HG03066 (cell line): ENCODE data around the gene PRR15L.
"Not testable (repeated sequence)": the region's sequence is repeated elsewhere in the genome, so short reads cannot be mapped to it uniquely, and the experiment has no call there.

ENCODE experiments used
- ATAC-seq: cut with Tn5 transposase; IDR thresholded peaks from one replicate; pipeline ENCODE4 v1.9.1; 2021; ENCODE audit warnings: low read depth; ENCODE audit not compliant: unreplicated experiment

Gene PRR15L

DNA sequence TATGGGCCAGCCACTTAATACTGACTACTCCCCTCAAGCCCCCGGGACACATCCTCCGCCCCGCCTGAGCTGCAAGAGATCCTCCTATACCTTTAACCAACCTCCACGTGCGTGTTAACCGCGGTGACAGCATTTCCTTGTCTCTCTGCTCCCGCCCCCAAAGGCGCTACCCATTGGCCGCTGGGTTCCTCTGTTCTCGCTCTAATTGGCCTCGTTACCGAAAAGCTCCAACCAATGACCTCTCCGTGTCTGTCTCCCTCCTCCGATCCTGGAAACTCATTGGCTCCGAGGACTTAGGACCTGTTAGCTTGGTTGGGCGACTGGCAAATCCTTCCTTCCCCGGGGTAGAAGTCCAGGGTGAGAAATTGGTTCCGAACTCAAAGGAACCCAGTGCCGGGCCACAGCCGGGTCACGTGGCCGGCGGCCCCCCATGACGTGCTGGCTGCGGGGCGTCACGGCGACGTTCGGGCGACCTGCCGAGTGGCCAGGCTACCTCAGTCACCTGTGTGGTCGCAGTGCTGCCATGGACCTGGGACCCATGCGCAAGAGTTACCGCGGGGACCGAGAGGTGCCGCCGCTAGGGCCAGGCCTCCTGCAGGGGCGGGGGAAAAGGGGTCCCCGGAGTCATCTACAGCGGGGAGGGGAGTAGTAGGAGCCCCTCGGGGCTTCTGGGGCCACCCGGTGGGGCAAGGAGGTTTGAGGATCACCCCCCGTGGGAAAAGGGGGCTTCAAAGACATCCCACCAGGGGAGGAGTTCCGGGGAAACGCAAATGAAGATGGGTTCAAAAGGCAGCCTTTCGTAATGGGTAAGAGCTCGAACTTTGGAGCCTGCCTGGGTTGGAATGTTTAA is 16.2 kb downstream of the PRR15L start, which contains the start of gene PNPO:
PNPO (plus strand) TSS at position 326 of the 850 bp plus-strand sequence; CDS start at position 431, 105 bp downstream.
- ATAC-seq: peak; percentile 92

DNA sequence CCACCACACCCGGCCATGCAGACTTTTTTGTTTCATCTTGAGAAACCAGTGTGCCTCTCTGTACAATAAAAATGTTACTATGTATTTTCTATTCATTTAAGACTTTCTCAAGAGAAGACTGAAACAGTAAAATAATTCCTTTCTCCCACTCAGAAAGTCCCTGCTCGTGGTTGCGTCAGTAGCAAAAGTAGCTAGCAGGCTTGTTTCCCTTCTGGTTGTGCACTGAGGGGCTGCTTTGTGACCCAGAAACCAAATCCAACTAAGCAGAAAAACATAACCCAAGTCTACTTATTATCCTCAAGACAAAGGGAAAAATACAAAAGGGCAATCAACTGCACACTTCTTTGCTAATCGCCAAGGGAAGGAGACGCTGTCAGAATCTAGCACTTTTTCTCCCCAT is 19.7 kb downstream of the PRR15L start:
- no peak for ATAC-seq

DNA sequence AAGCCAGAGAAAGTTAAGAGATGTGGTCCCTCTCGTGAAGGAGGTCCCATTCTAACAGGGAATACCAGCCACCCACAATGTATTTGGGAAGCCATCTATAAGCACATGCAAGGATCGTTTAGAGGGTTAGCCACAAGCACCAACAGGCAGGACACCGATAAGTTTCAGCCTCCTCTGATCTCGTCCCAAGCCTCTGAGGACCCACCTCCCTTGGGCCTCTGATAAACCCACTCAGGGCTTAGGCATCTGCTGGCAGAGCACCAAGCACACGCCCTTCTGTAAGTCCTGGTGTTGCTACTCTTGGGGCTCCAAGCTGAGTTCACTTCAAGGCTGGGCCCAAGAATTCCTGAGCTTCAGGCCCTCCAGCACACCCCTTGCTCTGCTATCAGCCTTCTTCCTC is 21.7 kb downstream of the PRR15L start:
- ATAC-seq: no peak

DNA sequence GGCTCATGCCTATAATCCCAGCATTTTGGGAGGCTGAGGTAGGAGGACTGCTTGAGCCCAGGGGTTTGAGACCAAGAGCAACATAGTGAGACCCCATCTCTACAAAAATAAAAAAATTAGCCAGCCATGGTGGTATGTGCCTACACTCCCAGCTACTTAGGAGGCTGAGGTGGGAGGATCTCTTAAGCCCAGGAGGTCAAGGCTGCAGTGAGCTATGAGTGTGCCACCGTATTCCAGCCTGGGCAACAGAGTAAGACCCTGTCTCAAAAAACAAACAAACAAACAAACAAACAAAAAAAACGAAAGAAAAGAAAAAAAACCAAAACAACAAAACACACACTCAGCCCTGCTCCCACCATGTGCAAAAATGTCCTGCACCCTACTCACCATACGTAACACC is 22.2 kb downstream of the PRR15L start:
- ATAC-seq: not testable (repeated sequence)

DNA sequence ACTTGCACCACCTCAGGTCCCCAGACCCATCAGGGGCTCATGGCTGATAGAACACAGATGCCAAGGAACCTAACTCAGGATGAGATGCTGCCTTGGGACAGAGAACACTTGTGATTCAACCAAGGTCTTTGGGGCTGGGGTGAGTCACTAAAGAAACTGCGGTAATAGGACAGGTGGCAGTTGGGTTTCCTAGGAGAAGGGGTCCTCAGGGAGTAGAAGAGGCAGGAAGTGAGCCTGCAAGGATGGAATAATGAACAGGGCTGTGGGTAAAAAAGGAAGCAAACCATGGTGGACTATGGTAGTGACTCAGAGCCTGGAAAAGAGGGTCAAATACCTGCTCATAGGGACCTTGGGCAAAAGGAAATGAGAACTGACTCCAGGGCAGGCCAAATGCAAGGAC is 22.8 kb downstream of the PRR15L start:
- no peak for ATAC-seq

DNA sequence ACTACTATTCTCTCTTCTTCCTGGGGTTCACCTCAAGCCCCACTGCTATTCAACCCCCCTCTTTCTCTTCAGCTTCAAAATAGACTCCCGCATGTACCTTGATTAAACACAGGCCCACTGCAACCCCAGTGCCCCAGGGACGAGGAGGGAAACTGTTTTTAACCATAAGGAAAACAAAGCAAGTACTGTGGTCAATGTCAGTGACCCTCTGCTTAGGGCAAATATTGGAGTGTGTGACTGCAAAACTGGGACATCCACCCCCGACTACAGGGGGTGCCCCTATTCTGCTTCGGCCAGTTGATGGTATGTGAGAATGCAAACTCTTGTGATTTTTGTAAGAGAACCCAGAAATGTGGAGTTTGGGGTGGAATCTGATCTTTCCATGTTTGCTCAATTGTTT is 25.8 kb downstream of the PRR15L start:
- ATAC-seq: no peak

DNA sequence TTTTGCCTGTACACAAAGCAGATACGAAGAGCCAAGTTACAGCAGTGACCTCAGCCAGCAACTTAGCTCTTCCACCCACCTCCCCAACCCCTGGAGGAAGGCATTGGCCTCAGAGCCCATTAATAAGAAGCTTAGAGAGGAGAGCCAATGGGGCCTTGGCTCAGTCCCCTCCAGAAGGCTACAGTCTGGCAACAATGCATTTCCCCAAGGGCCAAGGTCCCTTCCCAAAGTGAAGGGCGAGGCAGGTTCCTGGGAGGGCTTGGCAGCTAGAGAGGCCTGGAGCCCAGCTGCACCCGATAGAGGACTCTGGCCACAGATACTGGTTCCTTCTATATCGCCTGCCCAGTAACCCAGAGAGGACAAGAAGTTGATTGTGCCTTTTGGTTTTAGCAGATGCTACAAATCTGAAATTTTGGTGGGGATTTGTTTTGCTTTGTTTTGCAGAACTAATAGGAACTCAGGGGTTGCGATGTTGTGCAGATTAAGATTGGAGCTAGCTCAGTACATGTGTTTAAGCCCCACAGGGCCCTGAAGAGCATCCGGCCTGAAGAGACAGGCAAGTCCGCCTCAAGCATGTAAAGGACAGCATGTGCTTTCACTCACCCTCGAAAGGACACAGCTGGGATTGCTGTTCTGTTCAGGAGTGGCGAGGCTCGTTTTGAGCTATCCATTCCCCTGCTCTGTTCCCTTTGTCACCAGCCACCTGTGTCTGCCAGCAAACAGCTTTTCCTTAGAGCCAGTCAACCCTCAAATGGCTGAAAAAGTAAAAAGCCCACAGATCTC is 28.3 kb downstream of the PRR15L start:
- no peak for ATAC-seq

DNA sequence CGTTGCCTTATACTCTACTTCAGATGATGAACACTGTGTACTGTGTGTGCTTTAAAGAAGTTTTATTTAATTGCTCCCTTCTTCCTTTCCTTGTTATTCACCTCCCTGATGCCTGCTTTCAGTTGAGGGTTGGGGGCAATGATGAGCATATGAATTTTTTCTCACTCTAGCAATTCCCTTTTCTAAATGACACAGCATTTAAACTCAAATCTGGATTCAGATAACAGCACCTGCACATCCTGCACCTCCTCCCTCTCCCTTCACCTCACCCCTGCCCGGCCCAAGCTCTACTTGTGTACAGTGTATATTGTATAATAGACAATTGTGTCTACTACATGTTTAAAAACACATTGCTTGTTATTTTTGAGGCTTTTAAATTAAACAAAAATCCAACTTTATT is 29.3 kb downstream of the PRR15L start:
- ATAC-seq: no peak

DNA sequence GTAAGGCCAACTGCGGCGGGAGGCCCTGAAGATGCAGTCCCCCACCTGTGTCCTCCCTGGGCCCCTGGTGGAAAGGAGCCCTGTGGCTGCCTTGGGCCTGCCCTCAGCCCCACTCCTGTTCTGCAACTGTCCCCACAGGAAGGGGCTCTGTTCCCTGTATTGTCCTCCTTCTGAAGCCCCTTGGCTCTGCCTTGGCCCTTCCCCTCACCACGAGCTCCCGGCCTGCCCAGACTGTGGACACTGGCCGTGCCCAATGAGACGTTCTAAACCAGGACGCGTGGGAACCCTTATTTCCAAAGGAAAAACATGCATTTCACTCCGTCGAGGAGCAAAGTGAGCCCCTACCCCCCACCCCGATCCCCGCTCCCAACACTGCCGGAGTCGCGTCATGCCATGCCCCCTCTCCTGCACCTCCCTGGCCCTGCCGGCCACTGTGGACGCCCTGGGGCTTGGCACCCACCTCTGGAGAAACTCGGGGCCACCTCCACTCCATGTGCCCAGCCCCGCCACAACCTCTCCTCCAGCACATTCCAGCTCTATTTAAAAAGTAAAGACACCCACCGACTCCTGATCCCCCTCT is 29.8 kb downstream of the PRR15L start:
- no peak for ATAC-seq

DNA sequence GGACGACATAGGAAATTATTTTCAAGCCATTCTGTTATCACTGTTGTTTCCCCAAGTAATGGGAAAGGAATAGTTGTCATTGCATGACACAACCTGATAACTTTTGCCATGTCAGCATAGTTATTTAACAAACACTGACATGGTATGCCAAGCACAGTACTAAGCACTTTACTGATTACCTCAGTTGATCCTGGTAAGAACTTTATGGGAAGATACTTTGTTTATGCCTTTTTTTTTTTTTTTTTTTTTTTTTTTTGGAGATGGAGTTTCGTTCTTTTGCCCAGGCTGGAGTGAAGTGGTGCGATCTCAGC is 32.0 kb downstream of the PRR15L start:
- ATAC-seq: no peak

DNA sequence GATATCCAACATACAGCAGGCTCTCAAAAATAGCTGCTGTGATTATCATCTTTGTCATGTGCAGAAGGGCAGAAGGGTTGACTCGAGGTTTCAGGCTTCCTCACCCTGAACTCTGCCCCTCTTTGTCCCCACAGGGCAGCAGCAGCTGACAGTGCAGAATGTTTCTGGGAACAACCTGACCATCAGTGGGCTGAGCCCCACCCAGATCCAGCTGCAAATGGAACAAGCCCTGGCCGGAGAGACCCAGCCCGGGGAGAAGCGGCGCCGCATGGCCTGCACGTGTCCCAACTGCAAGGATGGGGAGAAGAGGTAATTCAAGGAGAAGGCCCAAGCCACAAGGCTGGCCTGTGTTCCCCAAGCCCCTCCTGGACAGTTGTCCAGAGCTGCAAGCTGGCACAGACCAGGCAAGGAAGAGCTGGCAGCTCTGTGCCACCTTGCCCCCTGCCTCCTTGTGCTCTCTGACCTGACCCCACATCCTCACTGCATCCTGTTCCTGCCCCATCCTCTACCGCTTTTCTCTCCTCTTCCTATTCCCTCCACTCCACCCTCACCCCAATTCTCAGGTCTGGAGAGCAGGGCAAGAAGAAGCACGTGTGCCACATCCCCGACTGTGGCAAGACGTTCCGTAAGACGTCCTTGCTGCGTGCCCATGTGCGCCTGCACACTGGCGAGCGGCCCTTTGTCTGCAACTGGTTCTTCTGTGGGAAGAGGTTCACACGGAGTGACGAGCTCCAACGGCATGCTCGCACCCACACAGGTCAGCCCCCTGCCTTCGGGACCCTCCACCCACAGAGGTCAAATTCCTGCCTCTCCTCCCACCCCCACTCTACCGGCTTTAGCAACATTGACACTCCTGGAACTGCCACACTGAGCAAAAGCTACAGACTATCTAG is 32.7 kb downstream of the PRR15L start:
- no peak for ATAC-seq

DNA sequence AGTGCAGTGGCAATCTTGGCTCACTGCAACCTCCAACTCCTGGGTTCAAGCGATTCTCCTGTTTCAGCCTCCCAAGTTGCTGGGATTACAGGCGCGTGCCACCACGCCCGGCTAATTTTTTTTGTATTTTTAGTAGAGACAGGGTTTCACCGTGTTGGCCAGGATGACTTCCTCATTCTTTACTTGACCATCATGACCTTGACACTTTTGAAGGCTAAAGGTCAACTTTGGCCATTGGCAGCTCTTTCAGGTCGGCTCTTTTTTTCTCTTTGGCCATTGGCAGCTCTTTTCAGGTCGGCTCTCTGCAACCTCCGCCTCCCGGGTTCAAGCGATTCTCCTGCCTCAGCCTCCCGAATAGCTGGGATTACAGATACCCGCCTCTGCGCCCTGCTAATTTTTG is 37.8 kb downstream of the PRR15L start:
- ATAC-seq: not testable (repeated sequence)

DNA sequence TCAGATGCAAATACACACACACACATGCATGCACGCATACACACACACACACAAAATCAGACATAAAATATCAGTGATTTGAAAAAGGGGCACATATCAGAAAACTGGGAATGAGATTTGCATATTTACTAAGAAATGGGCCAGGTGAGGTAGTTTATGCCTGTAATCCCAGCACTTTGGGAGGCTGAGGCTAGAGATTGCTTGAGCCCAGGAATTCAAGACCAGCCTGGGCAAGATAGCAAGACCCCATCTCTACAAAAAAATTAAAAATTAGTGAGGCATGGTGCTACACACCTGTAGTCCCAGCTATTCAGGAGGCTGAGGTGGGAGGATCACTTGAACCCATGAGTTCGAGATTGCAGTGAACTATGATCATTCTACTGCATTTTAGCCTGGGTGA is 38.7 kb downstream of the PRR15L start:
- ATAC-seq: no peak

DNA sequence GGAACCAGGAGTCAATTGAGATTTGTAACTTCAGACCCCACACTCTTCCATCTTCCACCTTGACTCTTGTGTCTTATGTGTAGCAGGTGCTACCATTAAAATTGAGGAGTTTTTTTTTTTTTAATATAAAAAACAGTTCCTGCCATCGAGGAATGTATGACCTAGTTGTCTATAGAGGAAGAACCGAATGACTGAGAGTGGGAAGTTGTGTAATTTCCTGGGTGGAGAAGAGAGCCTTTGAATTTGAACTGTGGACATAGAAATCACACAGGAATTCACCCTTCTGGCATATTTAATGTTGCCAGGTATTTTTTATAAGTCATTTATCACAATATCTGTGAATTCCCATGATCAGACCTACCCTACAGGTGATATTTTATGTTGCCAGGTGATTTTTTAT is 39.7 kb downstream of the PRR15L start:
- no peak for ATAC-seq

DNA sequence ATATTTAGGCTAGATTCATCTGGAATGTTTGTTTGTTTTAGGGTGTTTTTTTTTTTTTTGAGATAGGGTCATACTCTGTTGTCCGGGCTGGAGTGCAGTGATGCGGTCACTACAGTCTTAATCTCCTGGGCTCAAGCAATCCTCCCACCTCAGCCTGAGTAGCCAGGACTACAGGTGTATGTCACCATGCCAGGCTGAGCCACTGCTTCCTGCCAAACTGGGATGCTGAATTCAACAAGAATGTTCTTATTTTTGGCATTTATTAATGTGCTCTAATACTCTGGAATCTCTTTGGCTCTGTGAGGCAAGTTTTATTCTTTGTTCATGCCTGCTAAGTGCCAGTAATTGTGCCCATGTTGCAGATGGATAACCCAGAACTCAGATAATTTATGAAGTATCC is 40.1 kb downstream of the PRR15L start:
- ATAC-seq: no peak

DNA sequence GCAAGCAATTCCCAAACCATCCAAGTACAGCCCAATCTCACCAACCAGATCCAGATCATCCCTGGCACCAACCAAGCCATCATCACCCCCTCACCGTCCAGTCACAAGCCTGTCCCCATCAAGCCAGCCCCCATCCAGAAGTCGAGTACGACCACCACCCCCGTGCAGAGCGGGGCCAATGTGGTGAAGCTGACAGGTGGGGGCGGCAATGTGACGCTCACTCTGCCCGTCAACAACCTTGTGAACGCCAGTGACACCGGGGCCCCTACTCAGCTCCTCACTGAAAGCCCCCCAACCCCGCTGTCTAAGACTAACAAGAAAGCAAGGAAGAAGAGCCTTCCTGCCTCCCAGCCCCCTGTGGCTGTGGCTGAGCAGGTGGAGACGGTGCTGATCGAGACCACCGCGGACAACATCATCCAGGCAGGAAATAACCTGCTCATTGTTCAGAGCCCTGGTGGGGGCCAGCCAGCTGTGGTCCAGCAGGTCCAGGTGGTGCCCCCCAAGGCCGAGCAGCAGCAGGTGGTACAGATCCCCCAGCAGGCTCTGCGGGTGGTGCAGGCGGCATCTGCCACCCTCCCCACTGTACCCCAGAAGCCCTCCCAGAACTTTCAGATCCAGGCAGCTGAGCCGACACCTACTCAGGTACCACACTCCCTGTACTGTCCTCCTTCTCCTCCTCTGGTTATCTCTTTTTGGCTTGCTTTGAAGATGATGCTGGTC is 41.0 kb downstream of the PRR15L start:
- ATAC-seq: no peak

DNA sequence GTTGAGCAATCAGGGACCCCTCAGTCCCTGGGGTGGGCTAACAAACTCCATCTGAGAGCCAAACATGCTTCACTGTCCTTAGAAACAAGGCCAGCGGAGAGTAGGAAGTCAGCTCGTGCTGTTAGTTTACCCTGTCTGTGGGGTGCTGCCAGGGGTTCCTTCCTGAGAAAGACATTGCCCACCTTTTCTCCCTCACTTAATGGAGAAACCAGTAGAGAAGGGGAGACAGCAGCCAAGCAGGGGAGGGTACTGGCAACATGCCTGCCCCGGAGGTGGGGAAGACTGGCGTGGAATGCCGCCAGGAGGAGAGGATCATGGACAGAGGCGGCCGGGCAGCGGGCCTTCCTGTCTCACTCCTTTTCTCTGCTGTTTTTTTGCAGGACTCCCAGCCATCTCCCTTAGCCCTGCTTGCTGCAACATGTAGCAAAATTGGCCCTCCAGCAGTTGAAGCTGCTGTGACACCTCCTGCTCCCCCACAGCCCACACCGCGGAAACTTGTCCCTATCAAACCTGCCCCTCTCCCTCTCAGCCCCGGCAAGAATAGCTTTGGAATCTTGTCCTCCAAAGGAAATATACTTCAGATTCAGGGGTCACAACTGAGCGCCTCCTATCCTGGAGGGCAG is 41.8 kb downstream of the PRR15L start:
- ATAC-seq: no peak

DNA sequence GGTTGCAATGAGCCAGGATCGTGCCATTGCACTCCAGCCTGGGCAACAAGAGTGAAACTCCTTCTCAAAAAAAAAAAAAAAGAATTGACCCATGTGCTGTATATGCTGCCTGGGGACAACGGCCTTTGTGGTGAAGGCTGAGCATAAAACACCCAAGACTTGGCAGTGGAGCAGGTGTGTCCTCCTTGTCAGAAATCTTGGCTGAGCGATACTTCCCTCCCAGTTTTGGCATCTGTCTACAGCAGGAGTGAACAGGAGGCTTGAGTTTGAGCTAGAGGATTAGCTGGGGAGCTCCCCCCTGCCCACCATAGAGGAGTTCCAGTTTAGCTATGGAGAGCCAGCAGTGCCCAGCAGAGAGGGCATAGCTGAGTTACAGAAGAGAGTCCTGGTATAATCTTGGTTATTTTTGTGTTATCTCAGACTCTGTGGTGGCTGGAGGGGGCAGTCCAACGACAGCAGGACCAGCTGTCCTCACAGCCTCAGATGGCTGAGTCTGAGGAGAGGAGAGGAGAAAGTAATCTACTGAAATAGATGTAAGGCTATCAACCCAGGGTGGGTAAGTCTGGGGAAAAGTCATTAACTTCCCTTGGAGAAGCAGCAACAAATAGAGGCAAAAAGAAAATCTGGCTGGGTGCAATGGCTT is 43.3 kb downstream of the PRR15L start:
- no peak for ATAC-seq

DNA sequence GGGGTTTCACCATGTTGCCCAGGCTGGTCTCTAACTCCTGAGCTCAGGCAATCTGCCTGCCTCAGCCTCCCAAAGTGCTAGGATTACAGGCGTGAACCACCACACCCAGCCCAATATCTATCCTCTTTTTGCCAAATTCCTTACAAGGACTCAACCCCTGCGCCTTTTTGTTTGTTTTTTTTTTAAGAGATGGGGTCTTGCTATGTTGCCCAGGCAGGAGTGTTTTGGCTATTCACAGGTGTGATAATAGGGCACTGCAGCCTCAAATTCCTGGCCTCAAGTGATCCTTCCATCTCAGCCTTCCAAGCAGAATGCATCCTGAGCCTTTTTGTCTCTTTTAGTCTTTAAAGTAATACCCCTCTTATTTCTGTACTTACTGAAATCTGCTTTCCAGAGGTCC is 44.6 kb downstream of the PRR15L start:
- ATAC-seq: no peak
